ENCODE measurements around the gene RTTN. TPM values are rescaled to one million over a fixed set of nuclear protein-coding genes. Genes with fewer than 3 reads are reported as not detected.

RTTN gene
- total RNA-seq, 1 donor from 2014 or later = 12.1 TPM

GRCh38 chr18:70086085-70086484, 119.4 kb downstream of the RTTN start:
- no peak for TF ChIP-seq CTCF (conservative IDR thresholded peaks at IDR 0.05; ENCODE audit: low read depth, low read length)
- no peak overlapping the region for H3K4me3 ChIP-seq (ENCODE audit: low read depth, low read length)
- DNase-seq (ENCODE audit: low read depth) = no peak

- no peak for TF ChIP-seq CTCF (conservative IDR thresholded peaks at IDR 0.05; ENCODE audit: low read depth, low read length)
- no peak overlapping the region for H3K4me3 ChIP-seq (ENCODE audit: low read depth, low read length)
- no peak for DNase-seq (ENCODE audit: low read depth)
These were observed 119.8 kb downstream of the RTTN start for GRCh38 chr18:70085641-70086040.

GRCh38 chr18:70082430-70082829, 123.1 kb downstream of the RTTN start:
- no peak for TF ChIP-seq CTCF (conservative IDR thresholded peaks at IDR 0.05; ENCODE audit: low read depth, low read length)
- no peak for DNase-seq (ENCODE audit: low read depth)
- H3K4me3 ChIP-seq (ENCODE audit: low read depth, low read length) = no peak overlapping the region

GRCh38 chr18:70078106-70078505, 127.4 kb downstream of the RTTN start:
- no peak for DNase-seq (ENCODE audit: low read depth)
- H3K4me3 ChIP-seq (ENCODE audit: low read depth, low read length) = no peak overlapping the region
- no peak for TF ChIP-seq CTCF (conservative IDR thresholded peaks at IDR 0.05; ENCODE audit: low read depth, low read length)

GRCh38 chr18:70075906-70076305, 129.6 kb downstream of the RTTN start:
- no peak for TF ChIP-seq CTCF (conservative IDR thresholded peaks at IDR 0.05; ENCODE audit: low read depth, low read length)
- no peak for DNase-seq (ENCODE audit: low read depth)

GRCh38 chr18:70074116-70074515, 131.4 kb downstream of the RTTN start:
- H3K4me3 ChIP-seq (ENCODE audit: low read depth, low read length) = no peak overlapping the region
- no peak for TF ChIP-seq CTCF (conservative IDR thresholded peaks at IDR 0.05; ENCODE audit: low read depth, low read length)
- DNase-seq (ENCODE audit: low read depth) = no peak

More at GRCh38 chr18:70075906-70076305, 129.6 kb downstream of the RTTN start:
- no peak overlapping the region for H3K4me3 ChIP-seq (ENCODE audit: low read depth, low read length)

- no peak overlapping the region for H3K4me3 ChIP-seq (ENCODE audit: low read depth, low read length)
- no peak for TF ChIP-seq CTCF (conservative IDR thresholded peaks at IDR 0.05; ENCODE audit: low read depth, low read length)
- no peak for DNase-seq (ENCODE audit: low read depth)
These were observed 132.1 kb downstream of the RTTN start for GRCh38 chr18:70073432-70073831.

All from epithelial cell of proximal tubule (primary cell).